Nucleus accumbens (tissue), 56 donors: Measurements from ENCODE around the gene LMAN1L.

ENCODE experiments used
- DNase-seq, 56 donors: peaks; one replicate each; lab custom pipeline; 2025; lab: John Stamatoyannopoulos, UW

Gene LMAN1L

DNA sequence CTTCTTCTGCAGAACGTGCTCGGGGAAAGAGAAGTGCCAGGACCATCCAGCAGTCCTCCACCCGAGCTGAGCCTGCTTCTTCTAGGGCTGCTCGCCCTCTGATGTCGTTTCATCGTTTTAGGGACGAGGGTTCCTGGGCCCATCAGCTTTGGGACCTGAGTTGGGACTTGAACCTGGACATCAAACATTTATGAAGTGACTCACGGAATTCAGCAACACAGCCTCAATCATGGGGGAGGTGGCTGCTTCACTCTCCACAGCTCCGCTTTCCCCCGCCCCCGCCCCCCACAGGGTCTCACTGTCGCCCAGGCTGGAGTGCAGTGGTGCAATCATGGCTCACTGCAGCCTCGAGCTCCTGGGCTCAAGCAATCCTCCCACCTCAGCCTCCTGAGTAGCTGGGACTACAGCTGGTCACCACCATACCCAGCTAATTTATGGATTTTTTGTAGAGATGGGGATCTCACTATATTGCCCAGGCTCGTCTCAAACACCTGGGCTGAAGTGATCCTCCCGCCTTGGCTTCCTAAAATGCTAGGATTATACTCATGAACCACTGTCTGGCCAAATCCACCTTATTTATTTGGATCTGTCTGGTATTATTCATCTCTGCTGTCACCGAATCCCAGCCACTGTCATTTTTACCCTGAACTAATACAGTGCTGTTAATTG, 61.3 kb downstream of the LMAN1L start:
- peak in 7 of 56 donors; percentile 11 to 44 (median 38) for DNase-seq
